Measurements from ENCODE around the gene PROSER2. TPM values are rescaled to one million over a fixed set of nuclear protein-coding genes. Genes with fewer than 3 reads are reported as not detected.
A peak's percentile ranks its signal among the peaks of the same experiment; 100 is the strongest.
"Not testable (repeated sequence)": the region's sequence is repeated elsewhere in the genome, so short reads cannot be mapped to it uniquely, and the experiment has no call there.

PROSER2 gene
- total RNA-seq, 1 donor from 2014 or later: 0.97 TPM

DNA sequence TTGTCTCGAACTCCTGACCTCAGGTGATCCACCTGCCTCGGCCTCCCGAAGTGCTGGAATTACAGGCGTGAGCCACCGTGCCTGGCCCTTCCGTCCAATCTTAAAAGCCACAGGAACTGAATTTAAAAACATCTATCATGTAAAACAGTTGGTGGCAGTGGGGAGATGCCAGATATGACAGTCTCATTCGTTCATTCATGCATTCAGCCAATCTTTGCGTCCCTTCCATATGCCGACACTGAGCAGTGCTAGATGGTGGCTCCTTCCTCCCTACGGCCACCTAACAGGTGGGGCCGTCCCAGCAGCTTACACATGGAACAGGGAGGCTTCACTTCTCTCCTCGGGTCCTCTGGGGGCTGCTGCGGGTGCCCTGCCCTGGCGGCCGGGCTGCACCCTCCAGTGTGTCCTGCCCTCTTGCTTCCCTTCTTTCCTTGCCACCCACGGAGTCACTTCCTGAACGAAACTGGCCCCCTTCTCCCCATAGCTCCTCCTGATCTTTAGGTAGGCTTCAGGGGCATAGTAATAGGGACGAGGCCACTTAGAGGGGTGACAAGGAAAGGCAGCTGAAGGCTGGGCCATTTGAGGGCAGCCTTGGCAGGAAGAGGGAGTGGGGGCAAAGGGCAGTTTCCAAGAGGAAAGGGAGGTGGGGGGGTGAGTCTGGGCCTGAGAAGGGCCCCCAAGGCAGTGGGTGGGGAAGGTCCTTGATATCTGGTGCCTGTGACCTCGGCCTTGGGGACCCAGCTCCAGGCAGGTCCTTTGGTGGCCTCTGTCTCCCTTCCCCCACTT lies 53.8 kb downstream of the PROSER2 start:
- intact Hi-C loops (cut with DNase I): no loop called here
- ATAC-seq (ENCODE audit: poor library complexity) (no peak), DNase-seq (no peak)

- ATAC-seq (ENCODE audit: poor library complexity) (no peak), DNase-seq (no peak)
- intact Hi-C loops (cut with DNase I): no loop called here
Observed at GRCh38 chr10:11877591-11877905, 54.4 kb downstream of the PROSER2 start.

GRCh38 chr10:11878776-11879175 lies 55.6 kb downstream of the PROSER2 start:
- ATAC-seq (ENCODE audit: poor library complexity): no peak
- intact Hi-C loops (cut with DNase I): no loop called here
- DNase-seq: no peak

DNA sequence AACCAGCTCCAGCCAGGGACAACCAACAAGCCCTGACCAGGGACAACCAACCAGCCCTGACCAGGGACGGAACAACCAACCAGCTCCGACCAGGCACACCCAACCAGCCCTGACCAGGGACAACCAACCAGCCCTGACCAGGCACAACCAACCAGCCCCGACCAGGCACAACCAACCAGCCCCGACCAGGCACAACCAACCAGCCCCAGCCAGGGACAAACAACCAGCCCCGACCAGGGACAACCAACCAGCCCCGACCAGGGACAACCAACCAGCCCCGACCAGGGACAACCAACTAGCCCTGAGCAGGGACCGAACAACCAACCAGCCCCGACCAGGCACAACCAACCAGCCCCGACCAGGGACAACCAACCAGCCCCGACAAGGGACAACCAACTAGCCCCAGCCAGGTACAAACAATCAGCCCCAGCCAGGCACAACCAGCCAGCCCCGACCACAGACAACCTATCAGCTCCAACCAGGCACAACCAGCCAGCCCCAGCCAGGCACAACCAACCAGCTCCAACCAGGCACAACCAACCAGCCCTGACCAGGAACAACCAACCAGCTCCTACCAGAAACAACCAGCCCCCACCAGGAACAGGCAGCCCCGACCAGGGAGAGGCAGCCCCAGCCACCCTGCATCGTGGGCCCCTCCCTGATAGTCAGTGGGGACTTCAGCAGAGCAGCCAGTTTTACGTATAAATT lies 56.4 kb downstream of the PROSER2 start:
- DNase-seq: no peak
- intact Hi-C loops (cut with DNase I): no loop called here
- ATAC-seq (ENCODE audit: poor library complexity): no peak

GRCh38 chr10:11880151-11881029 lies 57.2 kb downstream of the PROSER2 start:
- ATAC-seq (ENCODE audit: poor library complexity) (no peak), DNase-seq (no peak)
- intact Hi-C loops (cut with DNase I): no loop called here

DNA sequence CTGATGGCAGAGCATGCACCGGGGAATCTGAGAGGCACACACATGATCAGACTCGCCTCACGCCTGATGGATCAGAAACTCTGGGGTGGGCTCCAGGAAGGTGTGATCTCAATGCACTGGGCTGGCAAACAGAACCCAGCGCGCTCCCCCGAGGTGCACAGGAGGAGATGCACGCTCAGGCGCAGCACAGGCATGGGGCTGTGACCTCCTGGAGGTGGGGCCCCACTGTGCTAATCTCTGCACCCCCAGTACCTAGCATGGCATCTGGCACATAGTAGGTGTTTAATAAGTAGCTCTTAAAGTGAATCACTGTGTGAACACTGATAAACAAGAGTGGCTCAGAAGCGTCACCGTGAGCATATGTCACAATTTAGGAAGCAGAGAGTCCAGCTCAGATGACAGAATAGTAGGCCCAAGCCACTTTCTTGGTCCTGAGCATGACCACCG lies 57.9 kb downstream of the PROSER2 start:
- ATAC-seq (ENCODE audit: poor library complexity): no peak
- intact Hi-C loops (cut with DNase I): no loop called here
- no peak for DNase-seq

- ATAC-seq (ENCODE audit: poor library complexity) (no peak), DNase-seq (no peak)
- intact Hi-C loops (cut with DNase I): no loop called here
Observed at GRCh38 chr10:11881477-11882417, 58.6 kb downstream of the PROSER2 start.

DNA sequence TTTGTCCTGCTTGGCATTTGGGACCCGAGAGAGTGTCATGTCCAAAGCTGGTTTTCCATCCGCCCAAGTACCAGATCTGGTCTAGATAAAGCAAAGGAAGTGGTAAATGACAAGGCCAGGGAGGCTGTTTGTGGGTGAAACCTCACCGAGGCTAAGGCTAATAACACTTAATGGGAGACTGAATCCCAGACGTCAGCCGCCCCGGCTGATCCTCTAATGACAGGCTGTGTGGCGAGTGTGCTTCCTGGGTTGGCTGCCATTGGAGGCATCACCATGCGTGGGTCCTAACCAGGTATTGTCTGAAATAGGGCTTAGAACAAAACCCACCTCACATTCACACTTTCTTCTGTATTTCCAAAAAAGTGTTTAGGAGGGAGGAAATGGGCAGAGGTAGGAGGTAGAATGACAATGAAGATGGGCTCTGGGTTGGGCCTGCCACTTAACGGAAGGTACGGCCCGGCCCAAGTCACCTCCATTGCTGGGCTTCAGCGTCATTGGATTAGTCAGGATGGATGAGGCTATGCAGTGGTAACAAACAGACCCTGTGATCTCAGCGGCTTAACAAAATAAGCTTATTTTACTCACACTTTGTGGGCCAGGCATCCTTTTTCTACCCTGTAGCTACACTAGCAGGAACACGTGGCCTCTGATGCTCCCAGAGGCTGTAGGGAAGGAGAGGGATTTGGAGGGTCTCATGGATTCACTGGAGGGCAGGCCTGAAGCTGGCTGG lies 59.7 kb downstream of the PROSER2 start:
- ATAC-seq (ENCODE audit: poor library complexity) (no peak), DNase-seq (no peak)
- intact Hi-C loops (cut with DNase I): no loop called here

- ATAC-seq (ENCODE audit: poor library complexity): no peak
- intact Hi-C loops (cut with DNase I): no loop called here
- DNase-seq: no peak
Observed at GRCh38 chr10:11884706-11885423, 61.7 kb downstream of the PROSER2 start.

DNA sequence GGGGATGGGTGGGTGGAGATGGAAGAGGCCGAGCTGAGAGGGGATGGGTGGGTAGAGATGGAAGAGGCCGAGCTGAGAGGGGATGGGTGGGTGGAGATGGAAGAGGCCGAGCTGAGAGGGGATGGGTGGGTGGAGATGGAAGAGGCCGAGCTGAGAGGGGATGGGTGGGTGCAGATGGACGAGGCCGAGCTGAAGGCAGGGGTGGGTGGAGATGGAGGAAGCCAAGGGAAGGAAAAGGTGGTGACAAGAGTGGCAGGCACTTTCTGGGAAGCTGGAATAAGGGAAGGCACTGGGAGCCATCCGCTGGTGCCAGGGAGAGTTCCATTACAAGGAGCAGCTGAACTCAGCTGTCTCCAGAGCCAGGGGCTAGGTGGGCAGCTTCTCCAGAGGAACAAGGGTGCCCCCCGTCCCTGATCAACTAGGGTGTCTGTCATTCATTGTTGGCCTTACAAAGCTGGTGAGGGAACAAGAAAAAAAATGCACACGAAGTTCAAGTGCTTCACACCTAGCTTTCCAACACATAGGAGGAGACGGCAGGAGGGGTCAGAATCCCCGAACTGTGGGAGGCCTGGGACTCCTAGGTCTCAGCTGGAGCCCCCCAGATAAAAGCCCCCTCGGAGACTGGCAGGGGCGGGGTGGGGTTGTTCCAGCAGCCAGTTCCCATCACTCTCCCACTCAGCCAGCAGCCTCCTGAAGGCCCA lies 62.4 kb downstream of the PROSER2 start:
- DNase-seq (no peak), ATAC-seq (ENCODE audit: poor library complexity) (no peak)
- intact Hi-C loops (cut with DNase I): no loop called here

- DNase-seq (no peak), ATAC-seq (ENCODE audit: poor library complexity) (peak; percentile 89)
- intact Hi-C loops (cut with DNase I): no loop called here
Observed at GRCh38 chr10:11886138-11886474, 63.0 kb downstream of the PROSER2 start.

GRCh38 chr10:11886851-11887250 lies 63.7 kb downstream of the PROSER2 start:
- intact Hi-C loops (cut with DNase I): no loop called here
- DNase-seq (no peak), ATAC-seq (ENCODE audit: poor library complexity) (no peak)

DNA sequence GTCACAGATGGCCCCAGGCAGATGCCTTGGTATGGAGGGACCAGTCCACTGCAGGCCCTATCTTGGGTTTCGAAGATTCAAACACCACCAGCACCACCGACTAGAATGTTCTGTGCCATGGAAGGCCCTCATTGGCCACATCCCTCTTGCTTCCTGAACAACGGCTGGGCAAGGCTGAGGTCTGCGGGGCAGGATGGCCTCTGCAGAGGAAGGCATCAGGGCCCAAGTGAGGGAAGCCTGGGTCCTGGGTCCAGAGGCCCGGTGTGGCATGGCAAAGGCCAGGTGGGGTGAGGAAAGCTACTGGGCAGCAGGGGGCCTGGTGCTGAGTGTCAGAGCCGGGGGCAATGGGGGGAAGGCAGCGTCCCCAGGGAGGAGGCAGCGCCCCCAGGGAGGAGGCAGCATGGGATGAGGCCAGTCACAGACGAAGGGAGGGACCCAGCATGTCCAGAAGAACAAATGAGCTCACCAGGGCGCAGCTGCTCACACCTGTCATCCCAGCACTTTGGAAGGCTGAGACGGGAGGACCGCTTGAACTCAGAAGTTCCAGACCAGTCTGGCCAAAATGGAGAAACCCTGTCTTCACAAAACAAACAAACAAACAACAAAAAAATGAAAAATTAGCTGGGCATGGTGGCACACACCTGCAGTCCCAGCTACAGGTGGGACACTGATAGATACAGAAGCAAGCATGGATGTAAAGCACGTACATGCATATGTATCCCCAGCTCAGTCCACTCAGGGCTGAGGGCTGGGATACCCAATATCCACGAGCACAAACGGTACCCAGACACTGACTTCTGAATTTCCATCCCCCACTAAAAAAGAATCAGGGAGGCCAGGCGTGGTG lies 64.4 kb downstream of the PROSER2 start:
- no peak for DNase-seq
- intact Hi-C loops (cut with DNase I): no loop called here
- ATAC-seq (ENCODE audit: poor library complexity): no peak

DNA sequence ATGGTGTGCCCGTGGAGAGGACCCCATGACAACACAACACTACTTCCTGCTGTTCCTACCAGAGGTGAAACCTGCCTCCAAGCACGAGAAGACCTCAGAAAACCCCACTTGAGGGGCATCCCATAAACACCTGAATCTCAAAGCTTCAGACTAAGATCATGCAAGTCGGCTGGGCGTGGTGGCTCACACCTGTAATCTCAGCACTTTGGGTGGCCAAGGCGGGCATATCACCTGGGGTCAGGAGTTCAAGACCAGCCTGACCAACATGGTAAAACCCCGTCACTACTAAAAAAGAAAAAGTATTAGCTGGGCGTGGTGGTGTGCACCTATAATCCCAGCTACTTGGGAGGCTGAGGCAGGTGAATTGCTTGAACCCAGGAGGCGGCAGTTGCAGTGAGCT lies 66.1 kb downstream of the PROSER2 start:
- intact Hi-C loops (cut with DNase I); DNase-seq; ATAC-seq (ENCODE audit: poor library complexity): not testable (repeated sequence)

DNA sequence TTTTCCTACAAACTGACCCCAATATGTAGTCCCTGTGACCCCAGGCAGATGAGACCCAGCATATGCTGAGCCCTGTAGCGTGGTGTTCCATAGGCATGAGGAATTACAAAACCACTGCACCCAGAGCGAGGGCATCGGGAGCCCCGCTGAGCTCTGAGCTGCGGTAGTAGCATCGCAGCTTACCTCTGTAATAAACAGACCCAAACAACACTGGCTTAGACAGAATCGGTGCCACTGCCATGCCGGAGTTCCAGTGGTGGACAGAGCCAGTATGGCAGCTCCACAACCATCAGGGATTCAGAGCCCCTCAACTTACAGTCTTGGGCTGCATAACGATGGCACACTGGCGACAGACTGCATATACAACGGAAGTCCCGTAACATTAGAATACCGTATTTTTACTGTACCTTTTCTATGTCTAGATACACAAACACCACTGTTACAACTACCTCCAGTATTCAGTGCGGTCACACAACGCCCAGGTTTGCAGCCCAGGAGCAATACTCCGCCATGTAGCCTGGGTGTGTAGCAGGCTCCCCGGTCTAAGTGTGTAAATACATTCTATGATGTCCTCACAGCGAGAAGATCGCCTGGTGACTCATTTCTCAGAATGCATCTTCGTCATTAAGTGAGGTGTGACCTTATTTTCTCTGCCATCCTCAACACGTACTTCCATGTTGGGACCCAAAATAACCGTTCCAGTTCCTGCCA lies 68.8 kb downstream of the PROSER2 start:
- DNase-seq (no peak), ATAC-seq (ENCODE audit: poor library complexity) (no peak)
- intact Hi-C loops (cut with DNase I): no loop called here
